IMR-90 (cell line): ENCODE data around the gene NAP1L1. TPM values are rescaled to one million over a fixed set of nuclear protein-coding genes. Genes with fewer than 3 reads are reported as not detected.

ENCODE experiments used
- ATAC-seq: fragments of 200-7000 bp; cut with Tn5 transposase; 2 replicates; pipeline ENCODE4 v1.9.1; 2020; ENCODE audit warnings: low read depth, mild to moderate bottlenecking, moderate library complexity
- BruUV-seq: library from RNA; stranded (reverse); fragments of 400-500 nt; replicated peaks from 2 replicates; lab custom pipeline; 2021; lab: Mats Ljungman, UMichigan
- CTCF ChIA-PET: fragments of 300-600 bp; formaldehyde crosslinking; extraction: SDS; loops from one replicate; lab custom pipeline; 2021; ENCODE audit warnings: antibody characterized with exemption; lab: Yijun Ruan, JAX
- POLR2A ChIA-PET: fragments of 300-600 bp; sonication (Branson Sonifier 250); formaldehyde crosslinking; loops from one replicate; lab custom pipeline; 2022; ENCODE audit warnings: antibody characterized with exemption; ENCODE audit not compliant: unreplicated experiment; lab: Charles Lee
- DNase-seq: peaks from one replicate; pipeline ENCODE4 v3.0.0; 2013
- H2AFZ ChIP-seq: replicated peaks from 2 replicates; pipeline ENCODE3; 2013; ENCODE audit warnings: low read length, mild to moderate bottlenecking; ENCODE audit not compliant: poor library complexity
- H2AK5ac ChIP-seq: 2 replicates; pipeline ENCODE4 v1.6.1; 2013; ENCODE audit warnings: low read depth, low read length, inconsistent platforms
- H2AK9ac ChIP-seq: replicated peaks from 2 replicates; pipeline ENCODE3; 2013; ENCODE audit warnings: mild to moderate bottlenecking, low read depth, low read length, moderate library complexity; ENCODE audit not compliant: poor library complexity
- H2BK120ac ChIP-seq: 2 replicates; pipeline ENCODE4 v1.6.1; 2013; ENCODE audit warnings: low read depth, low read length, inconsistent platforms
- H2BK15ac ChIP-seq: 3 replicates; pipeline ENCODE4 v1.6.1; 2013; ENCODE audit warnings: low read depth, low read length, inconsistent platforms
- H2BK20ac ChIP-seq: 2 replicates; pipeline ENCODE4 v1.6.1; 2013; ENCODE audit warnings: low read depth, mild to moderate bottlenecking, inconsistent platforms, low read length, moderate library complexity
- H2BK5ac ChIP-seq: 2 replicates; pipeline ENCODE4 v1.6.1; 2013; ENCODE audit warnings: mild to moderate bottlenecking, low read depth, low read length, inconsistent platforms; ENCODE audit not compliant: poor library complexity, severe bottlenecking
- H3K14ac ChIP-seq: replicated peaks from 2 replicates; pipeline ENCODE4 v1.6.1; 2013; ENCODE audit warnings: low read depth, low read length, inconsistent platforms
- H3K18ac ChIP-seq: 2 replicates; pipeline ENCODE4 v1.6.1; 2013; ENCODE audit warnings: low read depth, low read length, control low read depth
- H3K23ac ChIP-seq: 2 replicates; pipeline ENCODE4 v1.6.1; 2013; ENCODE audit warnings: low read depth, low read length, inconsistent platforms
- H3K27ac ChIP-seq: 2 replicates; pipeline ENCODE4 v1.5.1; 2013; ENCODE audit warnings: mild to moderate bottlenecking, control low read depth, low read length; ENCODE audit not compliant: insufficient read depth
- H3K27me3 ChIP-seq: 2 replicates; pipeline ENCODE4 v1.6.1; 2013; ENCODE audit warnings: low read length; ENCODE audit not compliant: control insufficient read depth, insufficient read depth
- H3K36me3 ChIP-seq: 2 replicates; pipeline ENCODE4 v1.6.1; 2013; ENCODE audit warnings: low read length, mixed read lengths; ENCODE audit not compliant: control insufficient read depth, insufficient read depth
- H3K4ac ChIP-seq: 2 replicates; pipeline ENCODE4 v1.6.1; 2013; ENCODE audit warnings: low read depth, low read length, inconsistent platforms
- H3K4me1 ChIP-seq: 2 replicates; pipeline ENCODE4 v1.6.1; 2013; ENCODE audit warnings: low read length, mixed read lengths; ENCODE audit not compliant: control insufficient read depth, insufficient read depth
- H3K4me2 ChIP-seq: 2 replicates; pipeline ENCODE4 v1.6.1; 2013; ENCODE audit warnings: low read depth, mild to moderate bottlenecking, control low read depth, low read length, moderate library complexity
- H3K4me3 ChIP-seq: 2 replicates; pipeline ENCODE4 v1.5.1; 2013; ENCODE audit warnings: low read depth, mild to moderate bottlenecking, control low read depth, low read length, moderate library complexity; ENCODE audit not compliant: insufficient read depth
- H3K56ac ChIP-seq: 2 replicates; pipeline ENCODE4 v1.6.1; 2013; ENCODE audit warnings: low read length, inconsistent platforms; ENCODE audit not compliant: insufficient read depth; ENCODE audit errors: extremely low read depth
- H3K79me1 ChIP-seq, 2 experiments: 2 replicates each; pipeline ENCODE4 v1.6.1; 2013; ENCODE audit warnings: low read length in 2 of 2, inconsistent platforms in 1 of 2, low read depth in 1 of 2
- H3K9ac ChIP-seq: 2 replicates; pipeline ENCODE4 v1.6.1; 2013; ENCODE audit warnings: low read depth, low read length, control low read depth
- H3K9me1 ChIP-seq: 2 replicates; pipeline ENCODE4 v1.6.1; 2013; ENCODE audit warnings: low read length, inconsistent platforms; ENCODE audit not compliant: insufficient read depth
- H3K9me3 ChIP-seq: 2 replicates; pipeline ENCODE4 v1.6.1; 2013; ENCODE audit warnings: low read length; ENCODE audit not compliant: control insufficient read depth, insufficient read depth
- H4K20me1 ChIP-seq: 2 replicates; pipeline ENCODE4 v1.6.1; 2013; ENCODE audit warnings: low read length, inconsistent platforms; ENCODE audit not compliant: insufficient read depth
- H4K5ac ChIP-seq: 2 replicates; pipeline ENCODE4 v1.6.1; 2013; ENCODE audit warnings: mild to moderate bottlenecking, low read depth, low read length, control low read depth
- H4K8ac ChIP-seq, 2 experiments: 2 replicates each; pipeline ENCODE4 v1.6.1; 2013; ENCODE audit warnings: low read depth in 2 of 2, low read length in 2 of 2, control low read depth in 1 of 2, inconsistent platforms in 1 of 2
- H4K91ac ChIP-seq: 2 replicates; pipeline ENCODE4 v1.6.1; 2013; ENCODE audit warnings: low read depth, low read length, inconsistent platforms; ENCODE audit not compliant: insufficient read depth
- CEBPB ChIP-seq: IDR thresholded peaks from 2 replicates; pipeline ENCODE4 v1.6.1; 2012; ENCODE audit warnings: low read depth, low read length, improper control_type of control experiment
- CHD1 ChIP-seq: IDR thresholded peaks from 2 replicates; pipeline ENCODE4 v1.6.1; 2012; ENCODE audit warnings: low read depth, low read length, improper control_type of control experiment
- ELK1 ChIP-seq: fragments of 150-350 bp; IDR thresholded peaks from 2 replicates; pipeline ENCODE4 v1.6.1; 2016; ENCODE audit warnings: low read depth, mild to moderate bottlenecking, low read length, moderate library complexity, borderline replicate concordance
- MAFK ChIP-seq: IDR thresholded peaks from 2 replicates; pipeline ENCODE4 v1.6.1; 2012; ENCODE audit warnings: low read depth, low read length, improper control_type of control experiment
- RCOR1 ChIP-seq: IDR thresholded peaks from 2 replicates; pipeline ENCODE4 v1.6.1; 2012; ENCODE audit warnings: mild to moderate bottlenecking, low read length, improper control_type of control experiment; ENCODE audit not compliant: insufficient replicate concordance
- USF2 ChIP-seq: fragments of 150-350 bp; IDR thresholded peaks from 2 replicates; pipeline ENCODE4 v1.6.1; 2017; ENCODE audit warnings: mild to moderate bottlenecking, antibody characterized with exemption, low read length, low read depth
- WGBS, 2 experiments: methylation state at CpG; one replicate each; pipeline versions ENCODE4 v1.1.5 to v1.1.7; 2013; ENCODE audit warnings: missing lambda C conversion rate in 2 of 2; ENCODE audit not compliant: insufficient read length in 1 of 2; ENCODE audit errors: extremely low coverage in 2 of 2; 5-methylcytosine and 5-hydroxymethylcytosine counted together
- dilution Hi-C: fragments of 300-500 bp; cut with HindIII; formaldehyde crosslinking; loops from one replicate; pipeline ENCODE4 v1.14.3; 2018; ENCODE audit warnings: low sequenced_read_pairs; ENCODE audit not compliant: unreplicated experiment
- in situ Hi-C: fragments of 300-500 bp; cut with MboI; formaldehyde crosslinking; loops from 3 replicates; pipeline ENCODE4 v1.14.3; 2019; ENCODE audit warnings: low sequenced_read_pairs, inconsistent platforms, mixed read lengths
- intact Hi-C: fragments of 100-400 bp; cut with micrococcal nuclease; formaldehyde crosslinking; loops from 2 replicates; pipeline ENCODE4 v1.10.0; 2022
- polyA plus RNA-seq, 3 experiments: library from polyadenylated mRNA; depleted of rRNA; stranded (reverse); fragments of >200 nt; gene quantifications; 2 replicates each; pipeline ENCODE4 v1.2.3, GENCODE V29; 2012; ENCODE audit warnings: low replicate concordance in 1 of 3
- total RNA-seq: library from RNA; depleted of rRNA; stranded (reverse); fragments of >200 nt; gene quantifications from 2 replicates; pipeline ENCODE4 v1.2.3, GENCODE V29; 2012

NAP1L1 gene
- total and polyA plus RNA-seq, 2 of the 4 experiments (the other 2 are of a cell fraction) = 86.4 to 200 TPM

- Histone ChIP-seq H3K27ac (no peak overlapping the region), H2BK20ac (no peak overlapping the region), H3K36me3 (peaks cover 20% of the 10 kb centered on the region), H4K20me1 (no peaks in the 10 kb centered on the region), H3K4ac (no peak overlapping the region), H3K56ac (no peak overlapping the region), H3K9me1 (no peaks in the 10 kb centered on the region), H2AK9ac (no peak overlapping the region), H2AK5ac (no peak overlapping the region), H3K9ac (no peak overlapping the region), H2BK15ac (no peak overlapping the region), H2BK120ac (no peak overlapping the region), H4K91ac (no peak overlapping the region), H3K79me1 (peaks cover 16 to 20% of the 10 kb centered on the region in 2 experiments; a peak in 2 of 4 replicates), H3K27me3 (no peaks in the 10 kb centered on the region), H2AFZ (no peak overlapping the region), H3K4me1 (no peaks in the 10 kb centered on the region), H2BK5ac (no peak overlapping the region), H3K18ac (no peak overlapping the region), H3K4me2 (no peak overlapping the region), H3K9me3 (no peaks in the 10 kb centered on the region), H3K14ac (no peak overlapping the region), H4K5ac (no peak overlapping the region), H4K8ac (no peak overlapping the region), H3K4me3 (no peak overlapping the region), H3K23ac (no peak overlapping the region)
- ATAC-seq = no peak
- DNase-seq = no peak
- TSS peak; percentile 67 for BruUV-seq
- no peak for TF ChIP-seq RCOR1
- TF ChIP-seq CEBPB = no peak
- no peak for TF ChIP-seq MAFK
- TF ChIP-seq ELK1 = no peak
- no peak for TF ChIP-seq CHD1
- no peak for TF ChIP-seq USF2
- in situ Hi-C loops (loop anchor here (25.0 kb wide), 1 partner anchor 710 kb away; the partner anchor contains the start of genes CAPS2 and GLIPR1L1), dilution Hi-C loops (no loop called here), intact Hi-C loops (no loop called here)
- no CpG with 5 or more reads among the region's 2 CpGs for WGBS, 2 experiments
- CTCF ChIA-PET = no interaction called here
- POLR2A ChIA-PET = interaction anchor here (0.6 kb wide), 1 partner anchor 300 kb away, joined by 4 read pairs; no protein-coding TSS in a partner anchor
Measured at GRCh38 chr12:76047060-76047459, 37.4 kb downstream of the NAP1L1 start.
